Ascending aorta (tissue), 2 donors: ENCODE measurements around the gene PPP1CA. TPM values are rescaled to one million over a fixed set of nuclear protein-coding genes. Genes with fewer than 3 reads are reported as not detected.

ENCODE experiments used
- DNase-seq, 2 donors: peaks; one replicate each; pipeline ENCODE4 v3.0.0-alpha.2; 2019; ENCODE audit warnings: low spot score in 2 of 2
- H3K27ac ChIP-seq, 2 donors: fragments of 200-600 bp; sonication (generic); one replicate each; pipeline ENCODE4 v1.5.1; 2016 to 2017; ENCODE audit warnings: mild to moderate bottlenecking in 1 of 2
- H3K27me3 ChIP-seq: fragments of 200-600 bp; sonication (generic); one replicate; pipeline ENCODE4 v1.5.1; 2017
- H3K36me3 ChIP-seq, 2 donors: fragments of 200-600 bp; sonication (generic); one replicate each; pipeline ENCODE4 v1.5.1; 2016
- H3K4me1 ChIP-seq, 2 donors: fragments of 200-600 bp; sonication (generic); one replicate each; pipeline ENCODE4 v1.5.1; 2016 to 2017; ENCODE audit warnings: mild to moderate bottlenecking in 1 of 2
- H3K4me3 ChIP-seq, 2 donors: fragments of 200-600 bp; sonication (generic); one replicate each; pipeline ENCODE4 v1.5.1; 2016 to 2017; ENCODE audit warnings: mild to moderate bottlenecking in 1 of 2
- H3K9me3 ChIP-seq, 2 donors: fragments of 200-600 bp; sonication (generic); one replicate each; pipeline ENCODE4 v1.5.1; 2016
- CTCF ChIP-seq, 3 experiments: fragments of 200-600 bp in 2 of 3; fragments of 450-650 bp in 1 of 3; sonication (generic) in 2 of 3; IDR thresholded peaks; one replicate each; pipeline ENCODE4 v1.5.1; 2016 to 2019; ENCODE audit warnings: antibody characterized with exemption in 3 of 3, mild to moderate bottlenecking in 1 of 3, moderate library complexity in 1 of 3
- intact Hi-C: fragments of 100-400 bp; cut with DNase I; formaldehyde crosslinking; loops from one replicate; pipeline ENCODE4 v1.15.1; 2023
- total RNA-seq: library from RNA; depleted of rRNA; stranded (reverse); fragments of >200 nt; gene quantifications from one replicate; pipeline ENCODE4 v1.1.0, GENCODE V29; 2016

The PPP1CA gene
- total RNA-seq, 1 donor from 2014 or later: 113 TPM

GRCh38 chr11:67409261-67409666 is 7.6 kb upstream of the PPP1CA start:
- no peaks in the 10 kb centered on the region for H3K4me1 ChIP-seq
- H3K9me3 ChIP-seq: no peaks in the 10 kb centered on the region
- no peak overlapping the region for H3K4me3 ChIP-seq
- no peak for TF ChIP-seq CTCF (IDR thresholded peaks at IDR 0.05)
- no peak overlapping the region for H3K27ac ChIP-seq
- DNase-seq: no peak
- intact Hi-C loops: no loop called here
- H3K36me3 ChIP-seq: no peaks in the 10 kb centered on the region
- no peaks in the 10 kb centered on the region for H3K27me3 ChIP-seq

- Histone ChIP-seq H3K9me3 (no peaks in the 10 kb centered on the region), H3K36me3 (no peaks in the 10 kb centered on the region), H3K4me3 (no peak overlapping the region), H3K4me1 (no peaks in the 10 kb centered on the region), H3K27me3 (no peaks in the 10 kb centered on the region), H3K27ac (no peak overlapping the region)
- TF ChIP-seq CTCF (IDR thresholded peaks at IDR 0.05): no peak
- intact Hi-C loops: no loop called here
- DNase-seq: no peak
Observed at GRCh38 chr11:67408437-67409200, 7.0 kb upstream of the PPP1CA start.

- H3K4me1 ChIP-seq: no peaks in the 10 kb centered on the region
- intact Hi-C loops: no loop called here
- H3K9me3 ChIP-seq: no peaks in the 10 kb centered on the region
- TF ChIP-seq CTCF (IDR thresholded peaks at IDR 0.05): no peak
- DNase-seq: no peak
- H3K27ac ChIP-seq: no peak overlapping the region
- no peak overlapping the region for H3K4me3 ChIP-seq
- H3K27me3 ChIP-seq: no peaks in the 10 kb centered on the region
- no peaks in the 10 kb centered on the region for H3K36me3 ChIP-seq
Observed at GRCh38 chr11:67407688-67408163, 6.1 kb upstream of the PPP1CA start.

GRCh38 chr11:67406969-67407687 is 5.5 kb upstream of the PPP1CA start:
- no peak for DNase-seq
- Histone ChIP-seq H3K27ac (no peak overlapping the region), H3K9me3 (no peaks in the 10 kb centered on the region), H3K4me1 (peaks cover 0 to 4% of the 10 kb centered on the region in 2 donors), H3K36me3 (no peaks in the 10 kb centered on the region), H3K4me3 (no peak overlapping the region), H3K27me3 (no peaks in the 10 kb centered on the region)
- intact Hi-C loops: no loop called here
- TF ChIP-seq CTCF (IDR thresholded peaks at IDR 0.05): no peak

GRCh38 chr11:67406420-67406968 is 4.8 kb upstream of the PPP1CA start:
- no peak for DNase-seq
- Histone ChIP-seq H3K4me3 (no peak overlapping the region), H3K9me3 (no peaks in the 10 kb centered on the region), H3K27ac (no peak overlapping the region), H3K27me3 (no peaks in the 10 kb centered on the region), H3K4me1 (peaks cover 0 to 6% of the 10 kb centered on the region in 2 donors), H3K36me3 (no peaks in the 10 kb centered on the region)
- TF ChIP-seq CTCF (IDR thresholded peaks at IDR 0.05): no peak
- intact Hi-C loops: no loop called here
